Liver (tissue), 9 donors: ENCODE results near the gene IL21R. TPM values are rescaled to one million over a fixed set of nuclear protein-coding genes. Genes with fewer than 3 reads are reported as not detected.

ENCODE experiments used
- DNase-seq: peaks from one replicate; pipeline ENCODE4 v3.0.0-alpha.2; 2017; ENCODE audit warnings: low spot score
- H3K27ac ChIP-seq, 2 donors: one replicate each; pipeline ENCODE4 v1.7.0; 2013; ENCODE audit warnings: inconsistent platforms in 2 of 2, low read length in 2 of 2, control low read depth in 1 of 2, low read depth in 1 of 2, mild to moderate bottlenecking in 1 of 2
- H3K27me3 ChIP-seq, 4 donors: one replicate each; pipeline versions ENCODE4 v1.6.1 to v1.7.0; 2013; ENCODE audit warnings: low read length in 3 of 4, inconsistent platforms in 1 of 4, mild to moderate bottlenecking in 1 of 4, moderate library complexity in 1 of 4; ENCODE audit not compliant: control insufficient read depth in 4 of 4, insufficient read depth in 4 of 4
- H3K36me3 ChIP-seq, 4 donors: one replicate each; pipeline versions ENCODE4 v1.6.1 to v1.7.0; 2013; ENCODE audit warnings: low read length in 3 of 4, mild to moderate bottlenecking in 3 of 4, low read depth in 1 of 4, moderate library complexity in 1 of 4; ENCODE audit not compliant: control insufficient read depth in 4 of 4, insufficient read depth in 3 of 4
- H3K4me1 ChIP-seq, 4 donors: one replicate each; pipeline versions ENCODE4 v1.6.1 to v1.7.0; 2013; ENCODE audit warnings: low read length in 3 of 4, mild to moderate bottlenecking in 3 of 4, moderate library complexity in 1 of 4; ENCODE audit not compliant: control insufficient read depth in 4 of 4, insufficient read depth in 4 of 4
- H3K4me3 ChIP-seq, 3 donors: one replicate each; pipeline versions ENCODE4 v1.6.1 to v1.7.0; 2013; ENCODE audit warnings: low read length in 3 of 3, control low read depth in 1 of 3, low read depth in 1 of 3, mild to moderate bottlenecking in 1 of 3
- H3K9ac ChIP-seq, 2 donors: one replicate each; pipeline ENCODE4 v1.7.0; 2013; ENCODE audit warnings: low read length in 2 of 2, mild to moderate bottlenecking in 2 of 2, moderate library complexity in 2 of 2, control low read depth in 1 of 2, low read depth in 1 of 2
- H3K9me3 ChIP-seq, 4 donors: one replicate each; pipeline versions ENCODE4 v1.6.1 to v1.7.0; 2013; ENCODE audit warnings: low read length in 3 of 4; ENCODE audit not compliant: control insufficient read depth in 4 of 4
- ATF3 ChIP-seq: IDR thresholded peaks from 2 replicates; pipeline ENCODE4 v1.6.1; 2016; ENCODE audit warnings: antibody characterized with exemption
- CTCF ChIP-seq: fragments of 150-350 bp; IDR thresholded peaks from 2 replicates; pipeline ENCODE4 v1.5.1; 2017; ENCODE audit warnings: improper control_type of control experiment, low read depth, low read length; ENCODE audit not compliant: missing input control
- EGR1 ChIP-seq, 2 donors: IDR thresholded peaks; 2 replicates each; pipeline ENCODE4 v1.6.1; 2016 to 2018; ENCODE audit warnings: antibody characterized with exemption in 2 of 2, low read depth in 2 of 2
- FOXA1 ChIP-seq: IDR thresholded peaks from 2 replicates; pipeline ENCODE4 v1.6.1; 2016; ENCODE audit warnings: antibody characterized with exemption
- FOXA2 ChIP-seq: IDR thresholded peaks from 2 replicates; pipeline ENCODE4 v1.6.1; 2016; ENCODE audit warnings: antibody characterized with exemption
- GABPA ChIP-seq, 2 donors: IDR thresholded peaks in 1 of 2; conservative IDR thresholded peaks in 1 of 2; 2 replicates each; pipeline ENCODE4 v1.6.1; 2016; ENCODE audit warnings: antibody characterized with exemption in 2 of 2, mild to moderate bottlenecking in 1 of 2, moderate library complexity in 1 of 2
- HNF4G ChIP-seq: IDR thresholded peaks from 2 replicates; pipeline ENCODE4 v1.6.1; 2016; ENCODE audit warnings: antibody characterized with exemption
- RAD21 ChIP-seq, 2 donors: IDR thresholded peaks; 2 replicates each; pipeline ENCODE4 v1.6.1; 2016; ENCODE audit warnings: antibody characterized with exemption in 2 of 2, mild to moderate bottlenecking in 2 of 2
- REST ChIP-seq: IDR thresholded peaks from 2 replicates; pipeline ENCODE4 v1.6.1; 2016; ENCODE audit warnings: antibody characterized with exemption, mild to moderate bottlenecking
- RXRA ChIP-seq, 2 donors: IDR thresholded peaks; 2 replicates each; pipeline ENCODE4 v1.6.1; 2017 to 2018; ENCODE audit warnings: antibody characterized with exemption in 2 of 2, mild to moderate bottlenecking in 1 of 2
- TAF1 ChIP-seq: conservative IDR thresholded peaks from 2 replicates; pipeline ENCODE4 v1.6.1; 2016; ENCODE audit warnings: antibody characterized with exemption, mild to moderate bottlenecking
- ZBTB33 ChIP-seq: IDR thresholded peaks from 2 replicates; pipeline ENCODE4 v1.6.1; 2016; ENCODE audit warnings: antibody characterized with exemption
- WGBS: extraction: QIAGEN DNeasy Blood & Tissue Kit; methylation state at CpG from one replicate; pipeline ENCODE4 v1.1.7; 2013; 5-methylcytosine and 5-hydroxymethylcytosine counted together
- polyA plus RNA-seq, 2 donors: library from polyadenylated mRNA; stranded (reverse) in 1 of 2; unstranded in 1 of 2; fragments of 200-250 nt in 1 of 2; fragments of >200 nt in 1 of 2; fragmentation: Nextera tagmentation in 1 of 2; extraction: Ambion mirVana in 1 of 2; gene quantifications; one replicate each; pipeline versions ENCODE4 v1.2.1 to v1.2.3, GENCODE V29; 2013 to 2015
- total RNA-seq, 2 donors: library from RNA; depleted of rRNA; stranded (reverse); fragments of >200 nt; gene quantifications; one replicate each; pipeline ENCODE4 v1.2.3, GENCODE V29; 2014
- donor health status: healthy.
- donor health status: healthy.
- donor health status: healthy.
- donor health status: healthy.
- donor health status: healthy.

IL21R gene
- total and polyA plus RNA-seq, 4 donors, result 0.19 to 0.84 (median 0.39) TPM

- Histone ChIP-seq H3K9me3 (no peaks in the 10 kb centered on the region), H3K27me3 (peaks cover 0 to 3% (median 0%) of the 10 kb centered on the region in 4 donors), H3K4me1 (no peaks in the 10 kb centered on the region), H3K36me3 (no peaks in the 10 kb centered on the region), H3K9ac (no peak overlapping the region), H3K27ac (no peak overlapping the region), H3K4me3 (no peak overlapping the region)
- no peak for DNase-seq
- TF ChIP-seq REST, result no peak
- no peak for TF ChIP-seq TAF1
- no peak for TF ChIP-seq ATF3
- TF ChIP-seq RAD21 (IDR thresholded peaks at IDR 0.05), result no peak
- TF ChIP-seq EGR1 (IDR thresholded peaks at IDR 0.05; ENCODE audit: low read depth in 2 of 2), result no peak
- TF ChIP-seq ZBTB33, result no peak
- TF ChIP-seq HNF4G, result no peak
- TF ChIP-seq RXRA (IDR thresholded peaks at IDR 0.05), result no peak
- no peak for TF ChIP-seq FOXA1
- WGBS, result 76% methylated on average over 10 of the region's 10 CpGs
These were observed 2.3 kb downstream of the IL21R start for GRCh38 chr16:27404163-27404823.

- H3K9me3 ChIP-seq, result no peaks in the 10 kb centered on the region
- no peaks in the 10 kb centered on the region for H3K4me1 ChIP-seq
- DNase-seq, result no peak
- H3K9ac ChIP-seq, result no peak overlapping the region
- H3K27me3 ChIP-seq, result peaks cover 0 to 3% (median 0%) of the 10 kb centered on the region in 4 donors
- 58% methylated on average over 19 of the region's 19 CpGs for WGBS
- H3K4me3 ChIP-seq, result no peak overlapping the region
- TF ChIP-seq FOXA2, result no peak
- TF ChIP-seq FOXA1, result no peak
- no peak for TF ChIP-seq REST
- TF ChIP-seq ATF3, result no peak
- no peak for TF ChIP-seq RXRA (IDR thresholded peaks at IDR 0.05)
- TF ChIP-seq GABPA (IDR thresholded peaks at IDR 0.05 in 1 of 2, conservative IDR thresholded peaks at IDR 0.05 in 1 of 2), result no peak
- no peak for TF ChIP-seq RAD21 (IDR thresholded peaks at IDR 0.05)
- TF ChIP-seq CTCF, result no peak
- no peak for TF ChIP-seq HNF4G
- no peak overlapping the region for H3K27ac ChIP-seq
- no peaks in the 10 kb centered on the region for H3K36me3 ChIP-seq
These were observed 3.8 kb downstream of the IL21R start for GRCh38 chr16:27405546-27406451.
